ENCODE measurements around the gene HDAC4. TPM values are rescaled to one million over a fixed set of nuclear protein-coding genes. Genes with fewer than 3 reads are reported as not detected.
A peak's percentile ranks its signal among the peaks of the same experiment; 100 is the strongest.

Gene HDAC4
- total and polyA plus RNA-seq, 2 donors from 2014 or later = 2.2 to 56.8 TPM

- H3K27ac ChIP-seq (ENCODE audit: low read depth in 2 of 2, low read length in 2 of 2) = no peak overlapping the region
- peak in 1 of 5 donors; percentile 45 for DNase-seq
Measured at GRCh38 chr2:239202343-239202742, 198.5 kb downstream of the HDAC4 start.

GRCh38 chr2:239201884-239202283 lies 198.9 kb downstream of the HDAC4 start:
- Histone ChIP-seq H3K27ac (ENCODE audit: low read depth in 2 of 2, low read length in 2 of 2) (no peak overlapping the region), H3K9ac (ENCODE audit: low read length in 3 of 3) (no peak overlapping the region), H3K4me1 (ENCODE audit: control insufficient read depth in 2 of 3, insufficient read depth in 2 of 3, low read depth in 1 of 3, low read length in 3 of 3) (peaks cover 0 to 2% (median 0%) of the 10 kb centered on the region in 3 donors), H3K9me3 (ENCODE audit: control insufficient read depth in 2 of 3, insufficient read depth in 1 of 3, low read length in 3 of 3) (no peaks in the 10 kb centered on the region), H3K4me3 (ENCODE audit: low read length in 3 of 3) (no peak overlapping the region), H3K36me3 (ENCODE audit: control insufficient read depth in 2 of 3, insufficient read depth in 3 of 3, low read length in 3 of 3) (peaks cover 0 to 6% (median 0%) of the 10 kb centered on the region in 3 donors), H3K27me3 (ENCODE audit: control insufficient read depth, insufficient read depth, low read length) (no peaks in the 10 kb centered on the region)
- FAIRE-seq (no peak), DNase-seq (peak in 1 of 5 donors; percentile 48)
- no peak for TF ChIP-seq CTCF (IDR thresholded peaks at IDR 0.05; ENCODE audit: borderline replicate concordance, extremely low read depth, insufficient read depth)
- intact Hi-C loops (cut with DNase I) = no loop called here

More at GRCh38 chr2:239202343-239202742, 198.5 kb downstream of the HDAC4 start:
- no peak overlapping the region for H3K4me3 ChIP-seq (ENCODE audit: low read length in 3 of 3)
- H3K9me3 ChIP-seq (ENCODE audit: control insufficient read depth in 2 of 3, insufficient read depth in 1 of 3, low read length in 3 of 3) = no peaks in the 10 kb centered on the region
- H3K9ac ChIP-seq (ENCODE audit: low read length in 3 of 3) = no peak overlapping the region
- peaks cover 0 to 6% (median 0%) of the 10 kb centered on the region in 3 donors for H3K36me3 ChIP-seq (ENCODE audit: control insufficient read depth in 2 of 3, insufficient read depth in 3 of 3, low read length in 3 of 3)
- TF ChIP-seq CTCF (IDR thresholded peaks at IDR 0.05; ENCODE audit: borderline replicate concordance, extremely low read depth, insufficient read depth) = no peak
- peaks cover 0 to 2% (median 0%) of the 10 kb centered on the region in 3 donors for H3K4me1 ChIP-seq (ENCODE audit: control insufficient read depth in 2 of 3, insufficient read depth in 2 of 3, low read depth in 1 of 3, low read length in 3 of 3)
- FAIRE-seq = no peak
- no peaks in the 10 kb centered on the region for H3K27me3 ChIP-seq (ENCODE audit: control insufficient read depth, insufficient read depth, low read length)
- intact Hi-C loops (cut with DNase I) = no loop called here

- Histone ChIP-seq H3K4me3 (ENCODE audit: low read length in 3 of 3) (no peak overlapping the region), H3K36me3 (ENCODE audit: control insufficient read depth in 2 of 3, insufficient read depth in 3 of 3, low read length in 3 of 3) (peaks cover 0 to 6% (median 0%) of the 10 kb centered on the region in 3 donors), H3K27ac (ENCODE audit: low read depth in 2 of 2, low read length in 2 of 2) (no peak overlapping the region), H3K4me1 (ENCODE audit: control insufficient read depth in 2 of 3, insufficient read depth in 2 of 3, low read depth in 1 of 3, low read length in 3 of 3) (peaks cover 0 to 2% (median 0%) of the 10 kb centered on the region in 3 donors), H3K27me3 (ENCODE audit: control insufficient read depth, insufficient read depth, low read length) (no peaks in the 10 kb centered on the region), H3K9ac (ENCODE audit: low read length in 3 of 3) (no peak overlapping the region), H3K9me3 (ENCODE audit: control insufficient read depth in 2 of 3, insufficient read depth in 1 of 3, low read length in 3 of 3) (no peaks in the 10 kb centered on the region)
- TF ChIP-seq CTCF (IDR thresholded peaks at IDR 0.05; ENCODE audit: borderline replicate concordance, extremely low read depth, insufficient read depth) = no peak
- FAIRE-seq = no peak
- intact Hi-C loops (cut with DNase I) = no loop called here
- peak in 2 of 5 donors; percentile 34 to 51 for DNase-seq
Measured at GRCh38 chr2:239201531-239201876, 199.3 kb downstream of the HDAC4 start.
